AG04449 (cell line): Measurements from ENCODE around the gene DEDD2.

ENCODE experiments used
- CTCF ChIA-PET: fragments of 350-600 bp; formaldehyde crosslinking; extraction: SDS; loops from one replicate; lab custom pipeline; 2021; ENCODE audit warnings: antibody characterized with exemption; lab: Yijun Ruan, JAX
- POLR2A ChIA-PET: fragments of 400-600, 350-600 bp; formaldehyde crosslinking; extraction: SDS; loops from one replicate; lab custom pipeline; 2020; ENCODE audit warnings: antibody characterized with exemption, inconsistent platforms; lab: Yijun Ruan, JAX
- DNase-seq: peaks from one replicate; pipeline ENCODE4 v3.0.0-alpha.2; 2010; ENCODE audit warnings: low read depth, low spot score
- H3K4me3 ChIP-seq: 2 replicates; pipeline ENCODE4 v1.5.1; 2011; ENCODE audit warnings: low read depth, mild to moderate bottlenecking, control low read depth, low read length
- TF ChIP-seq, protein P1 (sequence below): IDR thresholded peaks from one replicate; pipeline ENCODE4 v1.5.1; 2011; ENCODE audit warnings: mild to moderate bottlenecking, moderate library complexity, low read length, control low read depth, inconsistent platforms; ENCODE audit not compliant: insufficient read depth; ENCODE audit errors: missing control alignments

The DEDD2 gene

DNA sequence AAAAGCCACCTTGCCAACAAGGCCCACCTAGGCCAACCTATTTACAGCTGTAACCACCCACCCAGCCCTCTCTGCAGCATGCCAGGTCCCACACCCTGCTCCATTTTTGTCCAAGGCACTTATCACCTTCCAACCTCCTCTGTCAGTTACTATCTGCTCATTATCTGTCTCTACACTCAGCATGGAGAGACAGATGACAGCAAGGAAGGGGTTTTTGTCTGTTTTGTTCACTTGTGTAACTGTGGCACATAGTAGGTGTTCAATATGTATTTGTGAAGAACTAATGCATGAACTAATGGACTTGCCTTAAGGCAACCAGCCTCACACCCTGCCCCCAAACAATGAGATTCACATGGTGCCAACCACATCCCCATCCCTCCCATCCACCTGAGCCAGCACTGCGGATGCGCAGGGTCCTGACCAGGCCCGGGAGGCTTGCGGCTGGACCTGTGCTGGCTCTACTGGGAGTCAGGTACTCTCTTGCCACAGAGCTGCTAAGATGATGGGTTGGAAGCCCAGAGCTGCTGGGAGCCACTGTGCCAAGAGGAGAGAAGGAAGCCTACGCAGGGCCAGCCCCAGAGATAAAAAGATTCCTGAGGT, 17.3 kb downstream of the DEDD2 start:
- no peak overlapping the region for H3K4me3 ChIP-seq
- ChIA-PET CTCF (interaction anchor here (0.6 to 1.6 kb wide), 2 partner anchors 68 to 92 kb away, joined by 3 to 4 read pairs; partner anchors contain the start of gene POU2F2), POLR2A (no interaction called here)
- TF ChIP-seq, protein P1, sequence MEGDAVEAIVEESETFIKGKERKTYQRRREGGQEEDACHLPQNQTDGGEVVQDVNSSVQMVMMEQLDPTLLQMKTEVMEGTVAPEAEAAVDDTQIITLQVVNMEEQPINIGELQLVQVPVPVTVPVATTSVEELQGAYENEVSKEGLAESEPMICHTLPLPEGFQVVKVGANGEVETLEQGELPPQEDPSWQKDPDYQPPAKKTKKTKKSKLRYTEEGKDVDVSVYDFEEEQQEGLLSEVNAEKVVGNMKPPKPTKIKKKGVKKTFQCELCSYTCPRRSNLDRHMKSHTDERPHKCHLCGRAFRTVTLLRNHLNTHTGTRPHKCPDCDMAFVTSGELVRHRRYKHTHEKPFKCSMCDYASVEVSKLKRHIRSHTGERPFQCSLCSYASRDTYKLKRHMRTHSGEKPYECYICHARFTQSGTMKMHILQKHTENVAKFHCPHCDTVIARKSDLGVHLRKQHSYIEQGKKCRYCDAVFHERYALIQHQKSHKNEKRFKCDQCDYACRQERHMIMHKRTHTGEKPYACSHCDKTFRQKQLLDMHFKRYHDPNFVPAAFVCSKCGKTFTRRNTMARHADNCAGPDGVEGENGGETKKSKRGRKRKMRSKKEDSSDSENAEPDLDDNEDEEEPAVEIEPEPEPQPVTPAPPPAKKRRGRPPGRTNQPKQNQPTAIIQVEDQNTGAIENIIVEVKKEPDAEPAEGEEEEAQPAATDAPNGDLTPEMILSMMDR: no peak
- DNase-seq: no peak

DNA sequence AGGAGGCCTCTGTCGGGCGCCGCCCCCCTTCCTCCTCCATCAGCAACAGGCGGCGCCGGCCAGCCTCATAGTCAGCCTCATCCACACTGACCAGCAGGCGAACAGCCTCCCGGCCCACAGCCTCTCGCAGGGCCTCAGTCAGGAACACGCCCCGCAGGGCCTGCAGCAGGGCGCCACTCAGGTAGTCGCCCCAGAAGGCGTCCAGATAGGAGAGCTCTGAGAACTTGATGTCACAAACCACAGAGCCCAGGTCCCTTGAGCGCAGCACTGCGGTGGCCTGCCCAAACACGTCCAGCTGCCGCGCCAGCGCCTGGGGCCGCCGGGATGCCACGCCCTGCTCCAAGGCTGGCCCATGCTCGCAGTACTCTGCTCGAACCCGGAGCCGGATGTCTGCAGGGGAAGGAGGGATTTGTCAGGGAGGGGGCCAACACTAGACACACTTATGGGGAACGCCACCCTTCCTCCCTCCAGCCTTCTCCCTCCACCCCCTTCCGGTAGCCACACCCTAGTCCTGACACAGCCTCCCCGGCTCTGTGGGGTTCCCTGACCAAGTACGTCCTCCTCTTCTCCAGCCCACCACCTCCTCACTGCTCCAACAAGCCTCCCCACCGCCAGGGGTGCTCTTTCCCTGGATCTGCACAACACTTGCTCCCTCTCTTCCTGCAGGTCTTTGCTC, 17.9 kb downstream of the DEDD2 start:
- ChIA-PET CTCF (interaction anchor here (1.6 to 1.8 kb wide), 2 partner anchors 15 to 91 kb away, joined by 4 read pairs; no protein-coding TSS in a partner anchor), POLR2A (no interaction called here)
- TF ChIP-seq, protein P1: no peak
- DNase-seq: no peak
- no peak overlapping the region for H3K4me3 ChIP-seq

DNA sequence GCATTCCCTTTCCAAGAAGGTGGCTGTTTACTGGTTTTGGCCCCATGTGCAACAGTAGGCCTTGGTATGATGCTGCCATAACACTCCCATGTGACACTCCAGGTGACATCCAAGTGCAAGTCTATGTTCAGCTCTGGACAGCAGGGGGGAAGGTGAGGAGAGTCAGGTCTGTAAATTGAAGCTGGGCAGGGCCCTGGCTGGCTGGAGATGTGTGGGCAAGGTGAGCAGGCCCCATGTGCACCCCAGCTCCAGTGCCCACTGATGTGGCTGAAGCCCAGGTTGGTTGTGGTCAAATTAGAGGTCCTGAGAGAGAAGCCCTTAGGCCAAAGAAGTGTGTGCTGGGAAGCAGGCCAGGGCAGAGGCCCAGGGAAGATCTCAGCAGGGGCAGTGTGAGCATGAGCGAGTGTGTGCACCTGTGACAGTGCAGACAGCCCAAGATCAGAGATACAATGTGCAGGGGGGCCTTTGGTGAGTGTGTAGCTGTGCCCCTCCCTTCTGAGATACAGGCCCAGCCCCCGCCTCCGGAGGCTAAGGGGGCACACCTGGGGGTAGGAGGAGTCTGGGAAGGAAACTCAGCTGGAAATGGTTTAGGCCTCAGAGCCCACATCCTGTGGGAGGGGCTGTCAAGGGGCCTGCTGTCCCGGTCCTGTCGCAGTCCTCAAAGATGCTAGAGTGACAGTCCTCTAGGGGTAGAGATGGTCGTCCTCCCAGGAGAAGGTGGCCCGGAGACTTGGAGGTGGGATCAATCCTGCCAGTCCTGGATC, 18.6 kb downstream of the DEDD2 start:
- TF ChIP-seq, protein P1: no peak
- CTCF ChIA-PET: interaction anchor here (1.6 to 1.8 kb wide), 2 partner anchors 15 to 90 kb away, joined by 4 read pairs; no protein-coding TSS in a partner anchor
- H3K4me3 ChIP-seq: no peak overlapping the region
- POLR2A ChIA-PET: no interaction called here
- no peak for DNase-seq

DNA sequence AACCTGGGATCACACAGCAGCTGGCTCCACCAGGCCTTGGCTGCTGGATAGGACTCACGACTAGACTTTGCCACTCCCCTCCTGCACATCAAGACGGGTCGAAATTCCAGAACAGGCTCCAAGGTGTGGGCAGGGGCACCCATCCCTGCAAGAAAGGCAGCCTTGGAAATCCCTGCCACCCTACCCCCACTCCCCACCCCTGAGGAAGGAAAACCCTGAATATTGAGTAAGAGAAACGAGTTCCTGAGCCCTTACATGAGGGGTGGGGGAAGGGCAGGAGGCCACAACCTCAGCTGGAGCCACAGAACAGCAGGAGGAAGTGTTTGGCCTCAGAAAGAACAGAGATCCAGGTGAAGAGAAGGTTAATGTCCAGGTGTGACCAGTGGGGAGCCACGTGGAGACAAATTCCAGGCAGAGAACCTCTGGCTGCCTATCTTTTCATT, 20.1 kb downstream of the DEDD2 start:
- no peak for DNase-seq
- CTCF ChIA-PET: no interaction called here
- POLR2A ChIA-PET: no interaction called here
- no peak overlapping the region for H3K4me3 ChIP-seq
- TF ChIP-seq, protein P1: no peak

DNA sequence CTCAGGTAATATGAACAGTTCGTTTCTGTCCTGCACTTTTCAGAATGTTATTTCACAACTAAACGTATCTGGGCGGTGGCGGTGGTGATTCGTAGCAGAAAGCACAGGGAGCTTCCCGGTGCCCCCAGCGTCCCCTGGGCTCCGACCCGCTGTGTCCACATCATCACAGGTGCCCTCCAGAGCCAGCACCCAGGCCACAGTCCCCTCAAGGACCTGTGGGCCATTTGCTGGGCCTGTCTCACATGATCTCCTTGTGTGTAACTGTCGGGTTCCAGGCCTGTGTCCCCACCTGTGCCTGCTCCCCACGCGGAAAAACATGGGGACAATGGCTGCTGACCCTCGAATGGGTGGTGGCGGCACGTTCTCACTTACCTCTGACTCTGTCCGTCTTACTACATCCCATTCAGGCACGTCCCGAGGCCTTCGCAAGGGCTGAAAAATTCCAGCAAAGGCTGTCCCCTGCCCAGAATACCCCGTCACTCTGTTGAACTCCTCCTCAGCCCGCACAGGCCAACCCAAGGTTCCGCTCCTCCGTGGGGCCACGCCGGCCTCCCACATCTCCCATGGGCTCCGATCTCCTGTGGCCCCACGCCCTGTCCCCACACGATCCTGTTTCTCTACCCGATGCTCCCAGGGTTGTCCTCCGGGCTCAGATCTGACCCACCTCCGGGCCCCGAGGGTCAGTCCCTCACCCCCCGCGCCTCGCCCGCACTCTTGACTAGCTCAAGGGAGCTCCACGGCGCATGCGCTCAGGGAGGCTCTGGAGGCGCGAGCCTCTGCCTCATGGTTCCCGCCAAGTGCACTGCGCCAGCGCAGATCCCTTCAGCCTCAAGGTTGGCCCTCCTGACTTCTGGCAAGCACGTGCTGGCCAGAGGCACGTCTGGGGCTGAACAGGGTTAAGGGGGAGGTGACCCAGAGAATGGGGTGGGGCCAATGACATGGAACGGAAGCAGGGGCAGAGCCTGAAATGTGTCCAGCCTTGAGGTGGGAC, 21.2 kb downstream of the DEDD2 start:
- DNase-seq: no peak

More for the DNA sequence above, 21.2 kb downstream of the DEDD2 start:
- H3K4me3 ChIP-seq: no peak overlapping the region
- POLR2A ChIA-PET: no interaction called here
- TF ChIP-seq, protein P1: no peak
- CTCF ChIA-PET: no interaction called here
